Progenitor cell of endocrine pancreas (in vitro differentiated cells): ENCODE data around the gene EYS. TPM values are rescaled to one million over a fixed set of nuclear protein-coding genes. Genes with fewer than 3 reads are reported as not detected.

Experiments used
- DNase-seq: peaks from one replicate; pipeline ENCODE4 v3.0.0; 2021; ENCODE audit warnings: low spot score; ENCODE audit not compliant: unreplicated experiment
- H3K27ac Mint-ChIP-seq: 2 replicates; pipeline ENCODE4 v1.8.0; 2021; ENCODE audit warnings: mild to moderate bottlenecking, moderate library complexity, mixed read lengths
- H3K27me3 Mint-ChIP-seq: 2 replicates; pipeline ENCODE4 v1.8.0; 2021; ENCODE audit warnings: mixed read lengths
- H3K36me3 Mint-ChIP-seq: 2 replicates; pipeline ENCODE4 v1.8.0; 2022; ENCODE audit warnings: mixed read lengths; ENCODE audit not compliant: insufficient read depth
- H3K4me1 Mint-ChIP-seq: 2 replicates; pipeline ENCODE4 v1.8.0; 2021; ENCODE audit warnings: low read depth, mixed read lengths
- H3K4me3 Mint-ChIP-seq: 2 replicates; pipeline ENCODE4 v1.8.0; 2021; ENCODE audit warnings: low read depth, mild to moderate bottlenecking, moderate library complexity, mixed read lengths
- H3K9me3 Mint-ChIP-seq: 2 replicates; pipeline ENCODE4 v1.8.0; 2021; ENCODE audit warnings: low read depth, mixed read lengths
- CTCF ChIP-seq: fragments of 200-600 bp; sonication (generic); IDR thresholded peaks from one replicate; pipeline ENCODE4 v1.5.0; 2021; ENCODE audit warnings: antibody characterized with exemption, mild to moderate bottlenecking; ENCODE audit not compliant: unreplicated experiment
- total RNA-seq: library from RNA; stranded (reverse); gene quantifications from 2 replicates; pipeline ENCODE4 v1.2.1, GENCODE V29; 2021

Gene EYS
- total RNA-seq, 1 donor from 2014 or later = 0.46 TPM

DNA sequence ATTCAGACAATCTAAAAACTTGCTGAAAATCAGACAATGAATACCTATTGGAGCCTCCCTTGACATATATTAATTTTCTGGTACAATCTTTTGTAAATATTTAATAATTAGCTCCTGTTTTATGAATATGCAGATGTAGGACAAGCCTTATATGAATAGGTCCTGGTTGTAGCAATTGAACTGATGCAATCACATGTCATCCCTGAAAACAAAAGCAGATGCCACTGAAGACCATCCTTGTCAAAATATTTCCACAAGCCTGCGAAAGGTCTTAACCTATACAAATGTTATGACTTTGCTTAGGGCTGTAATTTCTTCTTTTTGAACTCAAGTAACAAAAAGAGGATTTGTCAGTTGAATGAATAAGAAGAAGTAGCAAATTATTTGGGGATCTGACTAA lies 722.1 kb downstream of the EYS start:
- Mint-ChIP-seq H3K27me3 (no peaks in the 10 kb centered on the region), H3K27ac (no peak overlapping the region), H3K9me3 (no peaks in the 10 kb centered on the region), H3K36me3 (no peaks in the 10 kb centered on the region), H3K4me3 (no peak overlapping the region), H3K4me1 (peaks cover 12% of the 10 kb centered on the region)
- no peak for DNase-seq
- no peak for TF ChIP-seq CTCF

DNA sequence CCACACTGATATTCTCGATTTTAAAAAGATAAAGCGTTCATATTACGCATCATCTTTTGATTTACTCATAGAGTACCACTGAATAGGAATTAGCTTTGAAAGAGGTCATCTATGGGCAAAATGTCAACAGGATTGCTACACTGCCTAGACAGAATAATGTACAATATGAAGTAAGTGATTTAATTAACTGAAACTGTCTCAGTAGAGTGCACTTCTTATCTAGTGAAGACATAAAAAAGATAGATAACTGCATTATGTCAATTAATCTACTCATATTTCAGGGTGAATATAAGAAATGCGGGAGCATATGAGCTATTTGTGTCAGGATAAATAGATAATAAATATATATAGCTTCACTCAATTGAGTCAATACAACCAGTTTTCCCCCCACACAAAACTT lies 723.9 kb downstream of the EYS start:
- Mint-ChIP-seq H3K36me3 (no peaks in the 10 kb centered on the region), H3K27me3 (no peaks in the 10 kb centered on the region), H3K4me3 (no peak overlapping the region), H3K9me3 (no peaks in the 10 kb centered on the region), H3K27ac (no peak overlapping the region), H3K4me1 (peaks cover 8% of the 10 kb centered on the region)
- TF ChIP-seq CTCF = no peak
- DNase-seq = no peak

- H3K36me3 Mint-ChIP-seq = no peaks in the 10 kb centered on the region
- H3K27me3 Mint-ChIP-seq = no peaks in the 10 kb centered on the region
- no peak overlapping the region for H3K27ac Mint-ChIP-seq
- H3K9me3 Mint-ChIP-seq = no peaks in the 10 kb centered on the region
- no peak for TF ChIP-seq CTCF
- no peaks in the 10 kb centered on the region for H3K4me1 Mint-ChIP-seq
- DNase-seq = no peak
- no peak overlapping the region for H3K4me3 Mint-ChIP-seq
These were observed 733.9 kb downstream of the EYS start for GRCh38 chr6:64973142-64973541.

GRCh38 chr6:64969139-64969538 lies 737.9 kb downstream of the EYS start:
- no peak overlapping the region for H3K27ac Mint-ChIP-seq
- H3K27me3 Mint-ChIP-seq = no peaks in the 10 kb centered on the region
- H3K36me3 Mint-ChIP-seq = no peaks in the 10 kb centered on the region
- no peak for TF ChIP-seq CTCF
- H3K4me1 Mint-ChIP-seq = no peaks in the 10 kb centered on the region
- H3K9me3 Mint-ChIP-seq = no peaks in the 10 kb centered on the region
- no peak overlapping the region for H3K4me3 Mint-ChIP-seq
- no peak for DNase-seq

DNA sequence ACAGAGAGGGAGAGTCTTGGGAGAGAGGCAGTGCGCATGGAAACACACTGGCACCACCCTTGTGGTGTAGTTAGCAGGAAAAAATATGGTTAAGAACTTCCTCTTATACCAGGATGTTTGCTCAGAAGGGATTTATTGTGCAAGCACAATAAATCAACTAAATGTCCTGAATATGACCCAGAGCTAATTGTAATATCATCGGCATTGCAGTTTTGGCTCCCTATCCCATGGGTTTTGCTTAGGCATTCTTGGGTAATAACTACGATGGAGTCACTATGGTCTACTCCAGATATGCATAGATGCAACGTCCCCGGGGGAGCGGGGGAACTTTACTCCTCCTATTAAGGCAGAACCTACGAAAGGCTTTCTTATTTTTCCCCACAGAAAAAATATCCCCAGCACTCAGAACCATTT lies 751.6 kb downstream of the EYS start:
- no peak for DNase-seq
- H3K36me3 Mint-ChIP-seq = no peaks in the 10 kb centered on the region
- H3K27ac Mint-ChIP-seq = no peak overlapping the region
- peaks cover 3% of the 10 kb centered on the region for H3K9me3 Mint-ChIP-seq
- no peak overlapping the region for H3K4me3 Mint-ChIP-seq
- no peak for TF ChIP-seq CTCF
- no peaks in the 10 kb centered on the region for H3K4me1 Mint-ChIP-seq
- no peaks in the 10 kb centered on the region for H3K27me3 Mint-ChIP-seq
